Germinal center (tissue), 1 donor: ENCODE results near the gene CHN2.

Source experiments
- DNase-seq: peaks from one replicate; pipeline ENCODE4 v3.0.0; 2012; ENCODE audit warnings: mixed read lengths, low spot score

Gene CHN2

DNA sequence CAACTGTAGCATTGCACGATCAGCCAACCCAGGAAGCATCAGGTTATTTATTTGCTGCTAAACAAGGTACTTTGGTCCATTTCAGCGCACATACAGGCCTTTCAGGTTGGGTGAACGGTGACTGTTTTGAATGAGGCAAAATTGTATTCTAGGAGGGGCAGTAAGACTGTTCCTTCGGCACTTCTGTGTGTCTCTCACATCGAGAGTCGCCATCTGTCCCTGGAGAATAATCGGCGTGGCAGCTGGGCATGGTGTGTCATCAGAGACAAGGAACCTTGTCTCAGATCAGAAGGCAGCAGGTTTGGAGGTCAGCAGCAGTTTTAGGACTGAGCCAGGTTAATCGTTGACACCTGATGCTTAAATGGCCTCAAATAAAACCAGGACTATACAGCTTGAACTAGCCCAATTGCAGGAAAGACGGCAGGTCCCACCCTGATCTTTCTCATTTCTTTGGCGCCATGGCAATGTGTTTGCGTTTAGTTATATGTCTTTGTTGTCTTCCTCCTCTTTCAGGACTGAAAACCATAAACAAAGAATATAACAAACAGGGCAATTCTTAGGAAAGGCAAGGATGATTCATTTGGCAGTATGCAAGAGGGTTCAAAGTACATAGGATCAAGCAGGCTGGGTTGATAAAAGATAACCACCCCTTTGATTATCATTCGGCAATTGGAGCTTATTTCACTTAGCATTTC is 277.0 kb downstream of the CHN2 start:
- DNase-seq, result peak; percentile 10

GRCh38 chr7:29476916-29477315 is 282.3 kb downstream of the CHN2 start:
- no peak for DNase-seq

DNA sequence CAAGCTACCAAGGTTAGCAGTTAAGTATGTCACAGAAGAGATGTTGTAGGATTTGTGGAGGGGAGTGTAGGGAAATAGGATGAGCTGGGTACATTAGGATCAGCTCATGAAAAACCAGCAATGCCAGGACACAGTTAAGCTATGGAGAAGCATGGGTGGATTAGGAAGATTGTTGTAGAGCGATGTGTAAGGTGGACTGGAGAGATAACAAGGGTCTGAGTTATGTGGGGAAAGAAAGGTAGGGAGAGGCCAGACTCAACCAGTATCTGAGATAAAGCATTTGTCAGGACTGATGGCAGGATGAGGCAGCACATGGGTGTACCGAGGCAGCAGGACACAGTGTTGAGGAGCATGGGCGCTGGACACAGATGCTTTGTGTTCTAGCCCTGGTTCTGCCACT is 283.7 kb downstream of the CHN2 start:
- no peak for DNase-seq

DNA sequence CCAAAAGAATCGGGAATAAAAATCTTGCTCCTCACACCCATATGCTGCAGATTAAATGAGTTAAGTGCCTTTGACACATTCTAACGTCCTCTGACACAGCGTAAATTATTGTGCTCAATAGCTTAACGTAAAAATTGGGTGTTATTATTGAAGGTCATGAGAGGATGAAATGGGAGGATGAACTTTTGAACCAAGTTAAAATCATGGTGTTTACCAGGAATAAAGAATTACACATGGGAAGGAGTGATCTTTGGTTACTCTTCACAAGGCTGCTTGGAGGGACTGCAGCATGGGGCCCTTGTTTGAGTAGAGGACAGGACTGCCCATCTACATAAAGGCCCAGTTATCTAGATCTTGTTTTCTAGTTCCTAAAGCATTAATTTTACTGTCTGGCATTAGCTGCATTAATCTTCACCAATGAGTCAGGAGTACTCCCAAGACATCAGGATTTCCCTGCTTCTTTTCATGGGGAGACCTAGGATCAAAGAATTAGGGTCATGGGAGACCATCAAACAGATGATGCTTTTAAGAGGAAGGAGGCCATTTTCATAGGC is 284.2 kb downstream of the CHN2 start:
- DNase-seq, result no peak

DNA sequence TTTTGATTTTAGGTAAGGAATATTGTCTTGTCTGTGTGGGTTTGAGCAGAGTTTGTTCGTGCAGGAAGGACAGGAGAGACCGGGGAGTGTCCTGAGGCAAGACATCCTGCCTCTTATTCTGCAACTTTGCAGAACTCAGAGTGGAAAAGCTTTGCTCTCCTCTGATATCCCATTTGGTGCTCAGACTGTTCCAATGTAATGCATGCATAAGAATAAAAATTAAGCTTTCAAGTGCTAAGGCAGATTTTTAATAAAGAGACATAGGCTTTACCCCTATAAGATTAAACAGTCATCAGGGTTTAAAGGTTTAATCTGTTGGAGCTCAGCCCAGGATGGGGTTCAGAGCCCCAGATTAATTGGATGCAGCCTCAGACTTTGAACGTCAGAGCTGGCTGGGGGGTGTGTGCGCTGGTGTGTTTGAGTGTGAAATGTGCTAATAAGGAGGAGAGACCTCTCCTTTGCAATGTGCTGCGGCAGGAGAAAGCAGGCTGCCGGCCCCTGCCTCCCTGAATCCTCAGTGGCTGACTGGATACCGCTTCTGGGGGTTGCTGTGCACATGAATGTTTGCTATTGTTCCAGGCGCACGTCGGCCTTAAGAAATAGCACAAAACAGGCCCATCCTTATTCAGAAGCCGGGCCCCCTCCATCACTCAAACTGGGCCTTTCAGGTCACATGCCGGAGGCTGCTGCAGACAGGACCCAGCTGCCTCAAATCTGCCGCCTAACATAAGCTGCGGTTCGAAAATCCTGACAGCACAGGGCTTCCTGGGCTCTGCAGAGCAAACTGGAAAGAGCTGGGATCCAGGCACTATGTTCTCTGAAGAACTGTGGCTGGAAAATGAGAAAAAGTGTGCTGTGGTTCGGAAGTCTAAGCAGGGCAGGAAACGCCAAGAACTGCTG is 285.0 kb downstream of the CHN2 start:
- DNase-seq, result no peak

DNA sequence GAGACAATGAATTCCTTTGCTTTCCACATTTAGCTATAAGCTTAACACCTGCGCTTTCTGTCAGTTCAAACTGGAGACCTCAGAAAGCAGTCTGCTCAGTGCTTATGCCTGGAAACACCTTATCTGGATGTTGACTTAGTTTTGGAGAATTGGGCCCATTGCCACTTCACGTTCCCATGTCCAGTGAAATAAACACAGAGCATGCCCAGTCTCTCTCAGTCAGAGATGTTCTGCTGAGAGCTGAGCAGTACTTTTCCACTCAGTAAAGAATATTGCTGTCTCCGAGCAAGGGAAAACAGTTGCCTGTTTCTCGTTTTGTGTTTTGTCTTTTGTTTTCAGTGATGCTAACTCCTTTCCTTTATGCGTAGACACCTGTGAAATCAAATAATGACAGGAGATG is 285.9 kb downstream of the CHN2 start:
- DNase-seq, result no peak

DNA sequence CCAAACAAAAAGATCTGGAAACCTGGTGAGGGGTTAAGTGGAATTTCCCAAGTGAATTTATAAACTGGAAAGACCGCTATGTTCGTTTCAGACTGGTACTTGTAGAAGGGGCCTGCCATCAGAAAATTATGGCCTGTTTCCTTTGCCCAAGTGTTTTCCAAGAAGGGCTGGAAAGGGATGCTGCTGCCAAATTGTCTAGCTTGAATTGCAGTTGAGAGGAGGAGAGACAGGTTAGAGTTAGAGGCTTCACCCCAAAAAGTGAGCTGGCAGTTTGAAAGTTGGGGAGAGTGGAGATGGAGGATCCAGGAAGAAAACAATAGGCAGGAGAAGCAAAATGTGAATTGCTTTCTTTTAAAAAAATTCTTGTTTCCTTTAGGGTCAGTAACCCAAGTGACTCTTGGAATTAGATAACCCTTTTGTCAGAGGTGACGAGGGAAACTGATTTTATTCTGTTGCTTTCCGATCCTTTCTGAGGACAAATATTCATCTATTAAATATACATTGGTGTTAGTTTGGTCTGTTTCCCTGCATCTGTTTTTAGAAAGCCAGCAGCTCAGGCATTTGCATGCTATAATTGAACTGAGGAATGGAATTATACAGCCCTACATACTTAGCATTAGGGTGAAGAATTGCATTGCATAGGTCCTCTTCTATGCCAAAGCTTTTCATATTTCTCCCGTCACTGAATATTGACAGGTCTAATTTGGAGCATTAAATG is 286.5 kb downstream of the CHN2 start:
- DNase-seq, result no peak

- no peak for DNase-seq
Measured at GRCh38 chr7:29482056-29482455, 287.5 kb downstream of the CHN2 start.

DNA sequence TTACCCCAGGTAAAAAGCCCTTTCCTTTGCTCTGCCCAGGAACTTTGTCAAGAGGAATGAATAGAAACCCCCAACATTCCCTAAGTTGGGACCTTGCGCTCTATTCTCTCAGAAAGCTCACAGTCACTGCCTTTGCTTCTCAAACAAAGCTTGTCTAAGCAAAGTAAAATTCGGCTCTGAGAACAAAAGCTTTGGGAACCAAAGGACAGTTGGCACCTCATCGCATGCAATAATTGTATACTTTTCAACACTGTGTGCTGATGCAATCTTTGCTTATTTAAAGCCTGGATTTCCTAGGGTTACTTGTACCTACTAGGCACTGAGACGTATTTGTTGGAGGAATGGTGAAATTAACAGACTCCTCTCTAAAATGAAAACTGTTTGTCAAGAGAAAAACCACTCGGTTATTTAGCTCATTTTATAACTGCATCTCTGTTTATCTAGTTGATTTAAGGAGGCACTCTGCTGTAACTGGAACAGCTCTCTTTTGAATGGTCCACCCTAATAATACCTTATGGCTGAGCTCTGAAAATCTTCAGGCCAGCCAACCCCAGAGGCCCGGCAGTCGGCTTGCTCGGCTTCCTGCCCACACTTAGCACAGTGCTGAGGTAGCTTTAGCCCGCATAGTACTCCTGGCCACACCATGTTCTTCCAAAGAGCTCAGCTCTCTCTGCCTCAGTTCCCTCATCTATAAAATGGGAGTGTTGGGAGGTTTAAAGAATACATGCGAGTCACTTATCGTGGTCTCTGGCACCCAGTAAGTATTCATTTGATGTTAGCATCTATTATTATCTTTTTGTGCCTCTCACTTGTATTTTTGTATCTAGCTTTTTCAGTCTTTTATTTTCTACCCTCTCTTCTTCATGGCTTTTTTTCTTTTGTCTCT is 288.9 kb downstream of the CHN2 start:
- no peak for DNase-seq

DNA sequence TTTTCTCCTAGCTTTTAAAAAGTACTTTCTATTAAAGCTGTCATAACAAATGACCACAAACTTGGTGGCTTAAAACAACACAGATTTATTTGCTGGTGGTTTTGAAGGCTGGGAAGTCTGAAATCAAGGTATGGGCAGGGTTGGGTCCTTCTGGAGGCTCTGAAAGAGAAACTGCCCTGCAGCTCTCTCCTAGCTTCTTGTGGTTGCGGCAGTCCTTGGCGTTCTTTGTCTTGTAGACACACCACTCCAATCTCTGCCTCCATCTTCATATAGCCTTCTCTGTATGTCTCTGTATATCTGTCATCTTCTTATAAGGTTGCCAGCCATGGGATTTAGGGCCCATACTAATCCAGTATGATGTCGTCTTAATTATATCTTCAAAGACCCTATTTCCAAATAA is 289.7 kb downstream of the CHN2 start:
- DNase-seq, result no peak

GRCh38 chr7:29485339-29486190 is 291.0 kb downstream of the CHN2 start:
- no peak for DNase-seq

GRCh38 chr7:29486191-29486700 is 291.7 kb downstream of the CHN2 start:
- DNase-seq, result no peak

- DNase-seq, result no peak
Measured at GRCh38 chr7:29487424-29487823, 292.8 kb downstream of the CHN2 start.

DNA sequence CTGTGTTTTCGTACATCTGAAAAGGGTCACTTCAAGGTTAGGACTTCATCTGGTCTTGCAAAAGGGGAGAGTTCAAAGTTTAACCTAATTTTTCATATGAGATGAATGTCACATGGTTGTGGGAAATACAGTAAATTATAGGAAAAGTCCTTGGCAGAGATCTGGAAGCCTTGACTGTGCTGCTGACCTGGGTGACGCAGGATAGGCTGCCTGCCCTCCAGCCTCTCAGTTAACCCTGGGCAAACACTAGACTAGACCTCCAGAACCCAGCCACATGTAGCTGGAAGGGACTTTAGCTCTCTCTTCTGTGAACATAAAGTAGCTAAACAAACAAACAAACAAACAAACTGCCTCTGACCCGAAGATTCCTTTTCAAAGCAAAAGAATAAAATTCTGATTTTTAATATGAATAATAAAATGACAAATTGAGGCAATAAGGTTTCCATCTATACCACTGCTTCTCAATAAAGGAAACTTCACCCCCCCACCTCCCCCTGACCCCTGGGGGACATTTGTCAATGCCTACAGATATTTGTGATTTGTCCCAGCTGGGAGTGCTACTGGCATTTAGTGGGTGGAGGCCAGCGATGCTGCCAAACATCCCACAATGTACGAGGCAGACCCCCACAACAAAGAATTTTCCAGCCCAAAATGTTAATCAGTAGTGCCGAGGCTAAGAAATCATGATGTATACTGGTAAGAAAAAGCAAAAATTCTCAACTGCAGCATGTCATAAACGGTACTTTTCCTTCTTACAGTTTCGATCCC is 293.8 kb downstream of the CHN2 start:
- no peak for DNase-seq

GRCh38 chr7:29488977-29489376 is 294.4 kb downstream of the CHN2 start:
- DNase-seq, result no peak

DNA sequence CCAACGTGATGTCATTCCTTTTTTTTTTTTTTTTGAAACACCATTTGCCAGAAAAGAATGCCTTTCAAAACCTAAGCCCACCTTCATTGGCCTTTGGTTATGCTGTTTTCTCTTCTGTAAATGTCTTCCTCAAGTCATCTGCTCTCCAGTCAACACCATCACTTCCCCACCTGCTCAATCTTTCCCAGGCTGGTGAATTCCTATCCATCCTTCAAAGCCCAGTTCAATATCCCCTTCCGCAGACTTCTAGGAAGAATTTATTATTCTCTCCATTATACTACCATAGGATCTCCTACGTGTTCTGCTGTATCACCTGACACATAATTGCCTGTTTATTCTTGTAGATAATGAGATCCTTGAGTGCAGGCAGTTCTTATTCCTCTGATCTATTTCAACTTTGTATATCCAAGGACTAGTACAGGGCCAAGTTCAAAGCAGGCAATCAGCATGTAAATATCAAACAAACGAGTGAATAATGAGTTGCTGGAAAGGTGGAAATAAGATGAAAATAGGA is 295.6 kb downstream of the CHN2 start:
- DNase-seq, result no peak

DNA sequence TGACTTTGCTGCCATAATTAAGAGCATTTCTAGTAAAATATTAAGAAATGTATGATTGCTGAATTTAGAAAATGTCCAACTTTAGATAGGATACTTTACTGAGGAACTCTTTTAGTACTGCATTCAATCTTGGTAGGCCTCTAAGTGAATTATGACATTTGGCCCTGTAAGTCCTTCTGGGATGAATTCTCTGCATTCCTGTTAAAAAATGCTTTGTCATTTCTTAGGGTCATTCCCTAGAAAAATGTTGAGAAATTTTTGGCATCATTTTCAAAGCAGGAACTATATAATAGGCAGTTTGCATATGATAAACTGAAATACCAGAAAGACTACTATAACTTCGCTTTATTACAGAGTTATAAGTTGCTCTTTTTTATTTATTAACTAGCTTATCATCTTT is 299.8 kb downstream of the CHN2 start:
- no peak for DNase-seq

DNA sequence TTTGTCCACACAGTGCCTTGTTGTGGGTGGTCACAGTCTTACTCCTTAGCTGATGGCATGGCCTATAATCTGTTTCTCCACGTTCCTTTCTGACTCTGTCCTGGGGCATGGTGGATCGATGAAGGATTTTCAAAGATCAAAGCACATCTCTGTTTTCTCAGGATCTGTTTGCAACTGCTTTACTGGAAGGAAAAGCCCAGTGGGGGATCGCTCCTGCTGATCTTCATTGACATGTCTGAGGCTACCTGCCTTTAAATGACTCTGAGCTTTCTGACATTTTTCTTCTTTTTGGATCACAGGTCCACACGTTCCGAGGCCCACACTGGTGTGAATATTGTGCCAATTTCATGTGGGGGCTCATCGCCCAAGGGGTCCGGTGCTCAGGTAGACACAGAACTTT is 301.1 kb downstream of the CHN2 start:
- no peak for DNase-seq

DNA sequence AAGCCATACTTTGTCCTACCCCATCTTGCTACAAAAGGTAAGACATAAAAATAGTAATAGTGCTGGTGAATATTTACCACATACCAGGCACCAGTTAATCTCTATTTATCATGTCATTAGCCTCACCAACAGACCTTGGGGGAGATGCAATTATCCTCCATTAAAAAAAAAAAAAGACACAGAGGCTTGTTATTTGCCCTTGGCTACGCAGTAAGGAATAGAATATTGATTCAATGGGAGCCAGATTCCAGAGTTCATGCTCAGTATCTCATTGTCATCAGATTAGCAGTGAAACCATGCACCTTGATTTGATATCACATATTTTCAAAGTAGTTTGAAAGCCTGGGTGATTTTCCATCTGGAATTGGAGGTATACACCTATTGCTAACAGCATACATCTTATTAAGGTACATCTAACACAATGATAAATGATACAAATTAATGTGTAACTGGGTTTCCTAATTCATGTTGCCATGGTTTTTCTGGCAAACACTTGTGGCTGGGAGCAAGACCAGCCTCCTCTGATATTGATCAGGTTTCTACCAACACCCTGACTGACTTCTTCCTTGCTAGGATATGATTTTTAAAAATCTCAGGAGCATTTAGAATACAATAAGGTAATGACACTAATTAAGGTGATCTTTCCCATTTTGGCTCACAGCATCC is 301.9 kb downstream of the CHN2 start:
- no peak for DNase-seq
